ENCODE measurements around the gene CLK4.

The CLK4 gene

GRCh38 chr5:178626484-178627258 is at the start of gene CLK4:
CLK4 (minus strand) TSS chr5:178627050; CDS start chr5:178623416, 3,634 bp downstream.
- peak; percentile 92 for DNase-seq (ENCODE audit: low read depth, low spot score)

DNA sequence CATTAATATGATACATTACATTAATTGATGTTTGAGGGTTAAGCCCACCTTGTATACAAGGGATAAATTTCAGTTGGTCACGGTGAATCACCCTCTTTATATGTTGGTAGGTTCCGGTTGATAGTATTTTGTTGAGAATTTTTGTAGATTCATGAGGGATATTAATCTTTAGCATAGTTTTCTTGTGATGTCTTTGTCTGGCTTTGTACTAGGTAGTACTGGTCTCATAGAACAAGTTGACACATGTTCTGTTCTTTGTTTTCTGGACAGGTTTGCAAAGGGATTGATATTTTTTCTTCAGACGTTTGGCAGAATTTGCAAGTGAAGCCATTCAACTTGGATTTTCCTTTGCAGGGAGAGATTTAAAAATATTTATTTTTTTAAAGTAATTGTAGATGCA is 49.1 kb upstream of the CLK4 start:
- DNase-seq (ENCODE audit: low read depth, low spot score): no peak

DNA sequence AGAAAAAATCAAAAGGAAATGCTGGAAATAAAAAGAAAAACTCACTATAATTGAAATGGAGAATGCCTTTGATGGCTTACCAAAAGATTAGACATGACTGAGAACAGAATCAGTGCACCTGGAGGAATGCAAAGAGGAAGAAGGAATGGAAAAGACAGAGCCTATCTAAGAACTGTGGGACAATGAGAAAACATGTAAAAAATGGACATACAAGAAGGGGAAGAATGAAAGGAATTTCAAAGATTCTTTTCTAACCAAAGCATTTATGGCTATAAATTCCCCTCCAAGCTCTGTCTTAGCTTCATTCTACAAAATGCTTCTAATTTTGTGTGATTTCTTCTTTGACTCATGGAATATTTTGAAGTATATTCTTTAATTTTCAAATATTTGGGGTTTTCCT is 47.5 kb upstream of the CLK4 start:
- no peak for DNase-seq (ENCODE audit: low read depth, low spot score)

DNA sequence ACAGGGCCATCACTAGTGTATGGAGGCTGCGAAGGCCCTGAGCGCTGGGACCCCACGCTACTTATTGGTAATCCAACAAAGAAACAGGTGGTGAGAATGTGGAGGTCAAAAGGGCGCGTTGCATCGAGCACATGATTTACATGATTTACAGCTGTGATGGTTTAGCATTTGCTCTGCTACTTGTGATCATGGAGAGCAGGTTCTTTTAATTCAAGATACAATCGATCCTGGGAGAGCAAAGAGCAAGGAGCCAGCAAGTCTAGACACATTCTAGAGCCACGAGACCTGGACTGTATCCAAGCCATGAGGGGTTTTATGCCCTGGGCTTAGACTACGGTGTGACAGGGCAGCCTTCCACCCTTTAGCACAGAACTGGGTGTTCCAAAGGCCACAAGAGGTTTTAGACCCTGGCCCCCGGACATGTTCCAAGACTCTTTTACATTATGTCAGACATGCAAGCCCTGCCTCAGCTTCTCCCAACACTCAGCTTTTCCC is 47.0 kb upstream of the CLK4 start:
- no peak for DNase-seq (ENCODE audit: low read depth, low spot score)

- DNase-seq (ENCODE audit: low read depth, low spot score): no peak
Observed at GRCh38 chr5:178672630-178673029, 45.8 kb upstream of the CLK4 start.

DNA sequence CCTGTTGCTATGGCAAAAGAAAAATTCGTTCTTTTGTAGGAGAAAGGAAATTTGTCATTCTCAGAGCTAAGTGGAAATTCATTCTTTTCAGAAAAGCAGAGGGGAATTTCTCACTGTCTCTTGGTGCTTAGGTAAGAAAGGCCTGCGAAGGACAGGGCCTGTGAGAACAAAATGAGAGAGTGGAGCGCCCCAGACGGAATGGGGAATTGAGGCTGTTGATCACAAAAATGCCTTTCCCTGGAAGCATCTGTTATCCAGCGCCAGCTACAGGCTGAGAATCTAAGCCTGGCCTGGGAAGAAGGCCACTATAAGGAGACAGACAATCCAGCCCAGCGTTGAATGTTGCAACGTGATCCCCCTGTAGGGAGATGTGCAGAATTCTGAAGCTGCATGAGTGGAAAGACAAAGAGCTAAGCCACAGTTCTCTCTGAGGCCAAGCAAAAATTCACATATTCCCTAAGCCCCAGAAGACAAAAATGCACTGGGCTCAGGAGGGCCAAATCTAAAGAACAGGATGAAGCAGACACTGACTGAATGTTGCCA is 44.8 kb upstream of the CLK4 start:
- DNase-seq (ENCODE audit: low read depth, low spot score): no peak

DNA sequence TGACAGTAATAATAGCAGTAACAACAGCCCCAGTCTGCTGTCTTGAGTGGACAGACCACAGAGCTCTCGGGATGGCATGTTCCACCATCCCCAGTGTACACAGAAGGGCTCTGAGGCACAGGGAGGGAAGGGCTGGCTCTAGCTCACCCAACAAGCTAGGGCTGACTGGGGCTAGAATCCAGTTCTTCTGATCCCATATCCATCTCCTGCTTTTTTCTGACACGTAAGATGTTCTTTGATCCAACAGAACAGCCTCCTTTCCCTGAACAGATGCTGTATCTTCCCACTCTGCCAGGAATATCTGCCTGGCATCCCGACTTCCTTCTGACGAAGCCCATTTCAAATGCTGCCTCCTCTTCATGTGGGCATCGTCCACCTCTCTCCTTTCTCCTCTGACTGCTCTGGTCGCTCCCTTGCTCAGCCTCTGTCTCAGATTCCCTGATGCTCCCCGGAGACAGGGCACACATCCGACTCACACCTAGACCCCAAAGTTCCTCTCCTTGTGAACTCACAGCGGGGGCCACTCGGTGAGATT is 43.6 kb upstream of the CLK4 start:
- no peak for DNase-seq (ENCODE audit: low read depth, low spot score)

GRCh38 chr5:178668579-178668978 is 41.7 kb upstream of the CLK4 start:
- no peak for DNase-seq (ENCODE audit: low read depth, low spot score)

GRCh38 chr5:178667688-178668087 is 40.8 kb upstream of the CLK4 start:
- DNase-seq (ENCODE audit: low read depth, low spot score): peak; percentile 47

GRCh38 chr5:178667101-178667500 is 40.3 kb upstream of the CLK4 start:
- peak; percentile 96 for DNase-seq (ENCODE audit: low read depth, low spot score)

DNA sequence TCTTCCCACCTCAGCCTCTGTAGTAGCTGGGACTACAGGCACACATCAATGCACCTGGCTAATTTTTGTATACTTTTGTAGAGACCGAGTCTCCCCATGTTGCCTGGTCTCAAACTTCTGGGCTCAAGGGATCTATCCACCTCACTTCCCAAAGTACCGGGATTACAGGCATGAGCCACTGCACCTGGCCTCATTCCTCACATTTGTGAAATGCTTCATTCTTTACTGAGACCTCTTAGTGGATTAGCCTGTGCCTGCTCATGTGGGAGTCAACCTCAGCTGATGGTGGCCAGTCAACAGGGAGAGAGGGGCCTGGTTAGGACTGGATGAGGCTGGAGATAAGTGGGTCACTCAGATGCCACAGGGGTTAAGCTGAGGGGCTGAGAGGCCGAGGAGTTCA is 37.3 kb upstream of the CLK4 start:
- DNase-seq (ENCODE audit: low read depth, low spot score): no peak

DNA sequence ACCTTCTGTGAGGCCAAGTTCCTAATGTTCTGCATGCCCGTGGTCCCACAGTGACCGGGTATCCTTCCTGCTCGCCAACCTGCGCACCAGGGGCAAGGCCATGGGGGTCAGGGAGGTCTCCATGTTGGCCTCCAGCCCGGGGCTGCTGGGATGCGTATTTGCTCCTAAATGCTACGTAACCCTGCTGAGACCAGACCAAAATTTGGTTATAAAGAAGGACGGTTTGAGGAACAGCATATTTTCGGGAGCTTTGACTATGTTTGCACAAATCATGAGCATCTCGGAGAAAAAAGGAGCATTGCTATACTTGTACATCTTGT is 35.7 kb upstream of the CLK4 start:
- DNase-seq (ENCODE audit: low read depth, low spot score): no peak

DNA sequence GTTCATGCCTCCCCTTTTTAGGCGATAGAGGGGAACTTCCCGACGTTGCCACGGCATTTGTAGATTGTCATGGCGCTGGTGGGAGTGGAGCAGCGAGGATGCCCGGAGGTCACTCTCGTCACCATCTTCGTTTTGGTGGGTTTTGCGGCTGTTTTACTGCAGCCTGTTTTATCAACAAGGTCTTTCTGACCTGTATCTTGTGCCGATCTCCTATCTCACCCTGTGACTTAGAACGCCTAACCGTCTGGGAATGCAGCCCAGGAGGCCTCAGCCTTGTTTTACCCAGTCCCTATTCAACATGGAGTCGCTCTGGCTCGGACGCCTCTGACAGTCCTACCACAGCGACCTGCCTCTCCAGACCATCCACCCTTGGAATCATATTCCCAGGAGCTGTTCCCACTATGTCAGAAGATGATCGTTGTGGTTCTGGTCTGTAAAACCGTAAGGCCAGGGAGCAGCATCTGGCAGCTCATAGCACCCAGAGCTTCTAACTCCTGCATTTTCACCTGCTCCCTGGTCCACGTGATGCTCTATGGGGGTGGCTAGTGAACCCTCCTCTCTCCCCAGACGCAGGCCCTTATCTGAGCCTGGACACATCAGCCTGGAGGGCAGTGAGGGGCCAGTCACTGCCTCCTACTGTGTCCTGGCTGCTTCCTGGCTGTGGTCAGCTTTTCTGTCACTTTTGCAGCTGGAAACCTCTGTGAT is 35.1 kb upstream of the CLK4 start:
- no peak for DNase-seq (ENCODE audit: low read depth, low spot score)

DNA sequence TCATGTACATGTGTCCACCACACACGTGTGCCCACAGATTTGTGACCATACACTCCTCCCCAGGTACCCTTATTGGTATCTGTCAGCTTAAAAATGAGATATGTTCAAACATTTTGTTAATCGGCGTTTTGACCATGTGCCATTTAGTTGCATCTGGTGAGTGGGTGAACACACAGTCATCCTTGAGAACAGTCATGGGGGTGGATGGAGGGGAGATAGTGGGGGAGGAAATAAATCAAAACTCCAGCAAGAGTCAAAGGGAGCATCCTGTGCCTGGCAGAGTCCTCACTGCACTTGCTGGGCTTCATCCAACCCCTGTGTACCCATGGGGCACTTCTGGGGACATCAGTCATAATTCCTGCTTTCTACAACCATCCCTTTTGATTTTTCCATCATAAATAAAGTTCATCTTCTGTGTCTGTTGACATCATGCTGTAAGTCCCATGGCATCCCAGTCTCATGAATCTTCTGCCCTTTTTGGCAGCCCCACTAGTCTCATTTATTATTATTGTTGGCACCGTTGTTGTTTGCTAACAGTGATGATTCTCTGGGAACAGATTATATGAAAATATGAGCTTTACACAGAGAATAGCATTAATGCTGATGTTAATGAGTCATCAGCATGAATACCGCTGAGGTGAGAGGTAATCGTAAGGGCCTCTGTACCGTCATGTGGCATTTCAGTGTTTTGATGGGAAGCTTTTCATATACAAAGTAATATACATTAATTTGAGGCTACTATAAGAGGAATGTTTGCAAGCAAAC is 24.4 kb upstream of the CLK4 start:
- no peak for DNase-seq (ENCODE audit: low read depth, low spot score)

DNA sequence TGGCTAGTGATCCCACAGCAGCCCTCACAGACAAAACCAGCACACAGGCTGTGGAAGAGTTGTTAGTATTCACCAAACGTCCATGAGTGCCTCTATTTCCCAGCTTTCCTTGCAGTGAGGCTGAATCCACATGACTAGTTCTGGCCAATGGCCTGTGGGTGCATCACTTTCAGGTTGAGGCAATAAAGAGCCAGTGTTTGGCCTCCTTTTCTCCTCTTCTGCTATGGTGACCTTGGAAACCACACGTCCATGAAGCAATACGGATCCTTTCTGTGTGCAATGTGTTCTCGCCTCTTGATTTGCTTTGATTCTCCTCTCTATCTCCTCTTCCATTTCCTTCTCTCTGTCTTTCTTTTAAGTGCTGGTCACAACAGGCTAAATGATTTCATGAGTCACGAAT is 23.4 kb upstream of the CLK4 start:
- DNase-seq (ENCODE audit: low read depth, low spot score): no peak

- DNase-seq (ENCODE audit: low read depth, low spot score): no peak
Observed at GRCh38 chr5:178649580-178649979, 22.7 kb upstream of the CLK4 start.

DNA sequence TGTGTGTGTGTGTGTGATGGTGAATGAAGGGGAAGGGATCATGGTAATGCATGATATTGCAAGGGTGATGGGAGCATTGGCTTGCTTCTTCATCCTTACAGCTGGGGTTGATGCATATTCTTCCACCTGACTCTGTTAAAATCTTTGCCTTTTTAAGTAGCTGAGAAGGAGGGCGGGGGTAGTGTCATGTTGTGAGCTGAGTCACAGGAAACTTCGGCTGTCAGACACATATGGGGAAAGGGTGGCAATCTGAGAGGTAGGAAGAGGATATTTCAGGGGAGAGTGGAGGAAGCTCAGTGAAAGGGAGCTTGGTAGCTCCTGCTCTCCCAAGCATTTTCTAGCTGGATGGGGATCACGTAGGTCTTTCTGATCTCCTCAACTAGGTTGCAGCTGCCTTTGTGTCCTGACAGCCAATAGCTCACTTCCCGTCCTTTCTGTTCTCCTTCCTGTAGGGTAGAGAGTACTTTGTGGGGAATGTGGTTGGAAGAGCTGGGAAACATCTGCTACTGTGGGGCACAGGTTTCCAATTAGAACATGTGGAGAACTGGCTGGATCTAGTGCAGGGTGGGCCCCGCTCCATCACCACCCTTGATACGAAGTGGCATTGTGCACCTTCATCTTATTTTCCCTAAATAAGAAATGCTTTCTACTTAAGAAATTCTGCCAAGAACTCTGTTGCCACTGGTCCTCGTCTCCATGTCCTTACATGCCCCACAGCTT is 18.1 kb upstream of the CLK4 start:
- DNase-seq (ENCODE audit: low read depth, low spot score): no peak

DNA sequence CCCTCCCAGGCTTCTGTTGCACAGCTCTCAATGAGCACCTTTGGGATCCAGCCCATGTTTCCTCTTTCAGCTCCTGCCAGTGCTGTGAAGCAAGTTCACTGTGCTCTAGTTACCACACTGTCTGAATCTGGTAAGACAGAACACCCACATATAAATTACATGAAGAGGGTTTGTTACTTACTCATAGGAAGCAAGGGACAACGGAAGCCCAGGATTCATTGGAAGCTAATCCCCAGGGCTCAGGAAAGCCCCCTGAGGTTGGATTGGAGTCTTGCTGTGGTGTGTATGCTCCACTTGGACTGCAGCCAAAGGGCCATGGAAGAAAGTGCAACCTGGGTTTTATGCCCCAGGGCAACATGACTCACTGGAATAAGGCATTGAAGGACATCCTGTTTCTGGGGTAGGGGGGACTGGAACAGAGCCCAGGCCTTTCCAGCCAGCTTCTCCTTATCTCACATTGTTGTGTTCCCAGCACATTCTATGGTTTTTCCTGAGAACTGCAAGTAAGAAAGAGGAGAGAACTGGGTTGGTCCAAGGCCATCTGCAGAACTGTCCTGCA is 15.6 kb upstream of the CLK4 start:
- DNase-seq (ENCODE audit: low read depth, low spot score): no peak

DNA sequence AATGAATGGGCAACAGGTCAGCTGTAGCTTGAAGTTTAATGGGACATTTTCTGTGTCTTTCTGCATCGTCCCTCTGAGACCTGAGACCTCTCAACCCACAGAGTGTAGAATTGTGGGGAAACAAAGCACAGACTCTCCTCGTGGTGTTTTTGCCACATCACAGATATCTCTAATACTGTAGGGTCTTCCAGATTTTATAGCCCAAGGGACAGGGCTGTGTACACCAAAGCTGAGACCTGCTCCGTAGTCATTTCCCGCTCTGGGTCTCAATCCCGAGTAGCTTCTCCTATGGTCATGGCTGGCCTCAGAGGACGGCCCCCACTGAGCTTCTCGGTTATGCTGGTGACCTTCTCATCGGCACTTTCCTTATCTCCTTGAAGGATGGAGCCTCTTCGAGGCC is 14.9 kb upstream of the CLK4 start:
- no peak for DNase-seq (ENCODE audit: low read depth, low spot score)

DNA sequence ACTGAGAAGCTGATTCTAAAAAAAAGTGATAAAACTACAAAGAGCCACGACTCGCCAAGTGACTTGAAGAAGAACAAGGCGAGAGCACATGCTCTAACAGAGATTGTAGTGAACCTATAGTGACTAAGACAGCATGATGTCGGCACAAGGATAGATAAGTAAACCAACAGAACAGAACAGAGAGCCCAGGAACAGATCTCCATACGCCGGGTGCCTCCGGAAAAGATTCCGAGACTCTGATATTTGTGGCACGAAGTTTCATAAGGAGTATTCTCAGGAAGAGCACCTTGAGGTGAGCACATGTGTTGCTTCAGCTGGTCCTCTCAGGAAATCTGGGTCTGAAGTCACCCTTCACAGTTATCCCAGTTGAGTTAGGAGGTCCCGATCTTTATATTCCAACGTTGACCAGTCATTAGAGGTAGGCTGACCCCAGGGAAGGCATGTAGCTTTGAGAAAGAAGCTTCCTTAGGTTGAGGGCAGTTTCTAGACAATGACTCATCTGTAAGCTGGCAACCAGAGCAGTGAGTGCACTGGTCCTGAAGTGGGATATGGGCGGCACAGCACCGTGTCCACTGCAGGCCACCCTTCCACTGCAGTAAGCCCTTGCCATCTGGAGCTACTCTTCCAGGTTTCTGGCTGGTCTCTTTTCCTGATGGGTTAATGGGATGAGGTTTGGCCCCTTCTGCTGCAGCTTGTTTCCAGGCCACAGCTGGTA is 13.6 kb upstream of the CLK4 start:
- DNase-seq (ENCODE audit: low read depth, low spot score): no peak
